ENCODE measurements around the gene TMEM141. TPM values are rescaled to one million over a fixed set of nuclear protein-coding genes. Genes with fewer than 3 reads are reported as not detected.

Gene TMEM141
- total RNA-seq, 4 donors from 2014 or later = 71.1 to 148 (median 115) TPM

DNA sequence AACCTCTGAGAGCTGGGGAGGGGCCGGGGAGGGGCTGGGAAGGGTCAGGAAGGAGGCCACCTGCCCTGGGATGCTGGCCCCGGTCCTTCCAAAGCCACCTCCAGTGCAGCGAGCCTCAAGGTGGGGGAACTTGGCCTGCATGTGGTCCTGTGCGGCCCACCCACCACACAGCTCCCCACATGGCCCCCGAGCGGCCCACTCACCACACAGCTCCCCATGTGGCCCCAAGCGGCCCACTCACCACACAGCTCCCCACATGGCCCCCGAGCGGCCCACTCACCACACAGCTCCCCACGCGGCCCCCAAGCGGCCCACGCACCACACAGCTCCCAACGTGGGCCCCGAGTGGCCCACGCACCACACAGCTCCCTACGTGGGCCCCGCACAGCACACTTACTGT, 46.4 kb upstream of the TMEM141 start:
- H3K9me3 ChIP-seq = no peaks in the 10 kb centered on the region
- H3K4me1 ChIP-seq = peaks cover 34% of the 10 kb centered on the region
- H3K36me3 ChIP-seq = no peaks in the 10 kb centered on the region
- H3K27me3 ChIP-seq = peaks cover 52% of the 10 kb centered on the region
- no peak for DNase-seq (ENCODE audit: low spot score in 2 of 2)
- 65% methylated on average over 8 of the region's 18 CpGs for WGBS
- no peak overlapping the region for H3K27ac ChIP-seq
- peak overlapping the region; percentile 28 for H3K4me3 ChIP-seq
- TF ChIP-seq EP300 (IDR thresholded peaks at IDR 0.05) = no peak
- TF ChIP-seq, protein P1, sequence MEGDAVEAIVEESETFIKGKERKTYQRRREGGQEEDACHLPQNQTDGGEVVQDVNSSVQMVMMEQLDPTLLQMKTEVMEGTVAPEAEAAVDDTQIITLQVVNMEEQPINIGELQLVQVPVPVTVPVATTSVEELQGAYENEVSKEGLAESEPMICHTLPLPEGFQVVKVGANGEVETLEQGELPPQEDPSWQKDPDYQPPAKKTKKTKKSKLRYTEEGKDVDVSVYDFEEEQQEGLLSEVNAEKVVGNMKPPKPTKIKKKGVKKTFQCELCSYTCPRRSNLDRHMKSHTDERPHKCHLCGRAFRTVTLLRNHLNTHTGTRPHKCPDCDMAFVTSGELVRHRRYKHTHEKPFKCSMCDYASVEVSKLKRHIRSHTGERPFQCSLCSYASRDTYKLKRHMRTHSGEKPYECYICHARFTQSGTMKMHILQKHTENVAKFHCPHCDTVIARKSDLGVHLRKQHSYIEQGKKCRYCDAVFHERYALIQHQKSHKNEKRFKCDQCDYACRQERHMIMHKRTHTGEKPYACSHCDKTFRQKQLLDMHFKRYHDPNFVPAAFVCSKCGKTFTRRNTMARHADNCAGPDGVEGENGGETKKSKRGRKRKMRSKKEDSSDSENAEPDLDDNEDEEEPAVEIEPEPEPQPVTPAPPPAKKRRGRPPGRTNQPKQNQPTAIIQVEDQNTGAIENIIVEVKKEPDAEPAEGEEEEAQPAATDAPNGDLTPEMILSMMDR (IDR thresholded peaks at IDR 0.05) = no peak
- TF ChIP-seq POLR2A (IDR thresholded peaks at IDR 0.05) = no peak
- no peak for TF ChIP-seq POLR2AphosphoS5 (IDR thresholded peaks at IDR 0.05)

DNA sequence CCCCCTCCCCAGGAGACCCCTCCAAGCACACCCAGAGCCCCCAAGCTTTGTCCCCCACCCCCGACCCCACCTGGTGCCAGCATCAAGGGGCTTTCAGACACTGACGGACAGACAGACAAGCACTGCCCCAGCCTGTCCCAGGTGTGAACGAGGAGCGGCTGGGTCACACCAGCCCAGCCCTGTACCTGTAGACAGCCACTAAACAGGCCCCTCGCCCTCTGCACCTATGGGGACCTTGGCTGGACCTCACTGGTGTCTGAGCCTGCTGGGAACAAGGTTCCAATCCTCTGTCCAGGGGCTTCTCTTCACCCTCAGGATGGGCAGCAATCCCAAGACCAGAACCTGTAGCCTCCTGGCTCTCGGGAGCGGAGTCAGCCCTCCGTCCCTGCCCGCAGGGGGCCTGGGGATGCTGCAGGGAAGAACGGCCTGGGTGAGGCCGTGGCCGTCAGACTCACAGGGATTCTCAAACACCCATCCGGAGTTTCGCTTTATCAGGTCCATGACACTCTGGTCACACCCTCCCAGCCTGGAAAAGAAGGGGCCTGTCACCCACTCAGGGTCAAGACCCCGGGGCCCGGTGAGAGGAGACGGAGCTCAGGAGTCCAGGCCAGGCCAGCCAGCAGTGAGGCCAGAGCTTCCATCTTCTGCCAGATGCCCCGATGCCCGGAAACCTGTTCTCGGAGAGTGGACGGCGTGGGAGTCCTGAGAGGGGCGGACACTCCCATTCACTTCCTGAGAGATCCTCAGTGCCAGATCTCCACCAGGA, 45.6 kb upstream of the TMEM141 start:
- Histone ChIP-seq H3K4me1 (peaks cover 34% of the 10 kb centered on the region), H3K27ac (no peak overlapping the region), H3K27me3 (peaks cover 44% of the 10 kb centered on the region)

DNA sequence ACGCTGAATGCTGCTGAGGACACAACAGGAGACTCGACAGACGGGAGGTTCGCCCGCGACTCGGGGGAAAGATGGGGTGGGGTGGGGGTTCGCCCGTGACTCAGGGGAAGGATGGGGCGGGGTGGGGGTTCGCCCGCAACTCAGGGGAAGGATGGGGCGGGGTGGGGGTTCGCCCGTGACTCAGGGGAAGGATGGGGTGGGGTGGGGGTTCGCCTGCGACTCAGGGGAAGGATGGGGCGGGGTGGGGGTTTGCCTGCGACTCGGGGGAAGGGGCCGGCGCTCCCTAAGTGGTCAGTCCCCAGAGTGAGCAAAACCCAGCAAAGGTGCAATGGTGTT, 45.0 kb upstream of the TMEM141 start:
- Histone ChIP-seq H3K4me3 (peak overlapping the region; percentile 28), H3K9me3 (no peaks in the 10 kb centered on the region), H3K36me3 (no peaks in the 10 kb centered on the region), H3K4me1 (peaks cover 29% of the 10 kb centered on the region), H3K27me3 (peaks cover 38% of the 10 kb centered on the region), H3K27ac (no peak overlapping the region)
- no peak for DNase-seq (ENCODE audit: low spot score in 2 of 2)
- WGBS = 65% methylated on average over 20 of the region's 22 CpGs
- TF ChIP-seq POLR2A (IDR thresholded peaks at IDR 0.05) (no peak), EP300 (IDR thresholded peaks at IDR 0.05) (no peak), POLR2AphosphoS5 (IDR thresholded peaks at IDR 0.05) (no peak)
- TF ChIP-seq, protein P1 (IDR thresholded peaks at IDR 0.05) = no peak

More for the DNA sequence above, 45.6 kb upstream of the TMEM141 start:
- Histone ChIP-seq H3K4me3 (peak overlapping the region; percentile 28), H3K36me3 (no peaks in the 10 kb centered on the region), H3K9me3 (no peaks in the 10 kb centered on the region)
- TF ChIP-seq POLR2AphosphoS5 (IDR thresholded peaks at IDR 0.05) (no peak), POLR2A (IDR thresholded peaks at IDR 0.05) (no peak), EP300 (IDR thresholded peaks at IDR 0.05) (no peak)
- TF ChIP-seq, protein P1 (IDR thresholded peaks at IDR 0.05) = no peak
- DNase-seq (ENCODE audit: low spot score in 2 of 2) = no peak
- WGBS = 75% methylated on average over 9 of the region's 23 CpGs

DNA sequence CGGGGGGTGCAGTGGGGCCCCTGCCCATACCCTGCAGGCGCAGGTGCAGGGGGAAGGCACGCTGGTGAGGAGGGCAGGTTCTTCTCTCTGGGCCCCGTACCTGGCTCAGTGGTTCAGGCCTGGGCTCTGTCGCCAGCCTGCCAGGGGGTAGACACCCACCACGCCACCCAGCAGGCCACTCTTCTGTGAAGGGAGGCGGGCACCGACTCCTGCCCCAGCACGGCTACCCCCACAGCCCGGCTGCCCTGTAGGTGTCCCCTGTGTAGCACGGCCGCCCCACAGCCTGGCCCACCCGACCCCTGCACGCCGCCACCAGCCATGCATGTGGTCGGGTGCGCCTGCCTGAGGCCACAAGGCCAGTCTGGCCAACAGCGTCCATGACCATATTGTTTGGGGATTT, 44.5 kb upstream of the TMEM141 start:
- no peak overlapping the region for H3K27ac ChIP-seq
- WGBS = 89% methylated on average over 13 of the region's 18 CpGs

More for the DNA sequence above, 44.5 kb upstream of the TMEM141 start:
- Histone ChIP-seq H3K36me3 (no peaks in the 10 kb centered on the region), H3K9me3 (no peaks in the 10 kb centered on the region), H3K27me3 (peaks cover 33% of the 10 kb centered on the region), H3K4me1 (peaks cover 24% of the 10 kb centered on the region), H3K4me3 (no peak overlapping the region)
- TF ChIP-seq, protein P1 (IDR thresholded peaks at IDR 0.05) = no peak
- TF ChIP-seq POLR2A (IDR thresholded peaks at IDR 0.05) (no peak), POLR2AphosphoS5 (IDR thresholded peaks at IDR 0.05) (no peak), EP300 (IDR thresholded peaks at IDR 0.05) (no peak)
- DNase-seq (ENCODE audit: low spot score in 2 of 2) = no peak

Measured in suprapubic skin (tissue), 4 donors.